ENCODE measurements around the gene CTXN2. TPM values are rescaled to one million over a fixed set of nuclear protein-coding genes. Genes with fewer than 3 reads are reported as not detected.

The CTXN2 gene
- 0.63 TPM for total RNA-seq

GRCh38 chr15:48191574-48192225, at the start of gene CTXN2:
Gene CTXN2 (plus strand): TSS chr15:48191665. CDS start chr15:48201301, 9,636 bp downstream.

GRCh38 chr15:48177766-48178647, 13.5 kb upstream of the CTXN2 start, which contains the start of gene MYEF2:
Gene MYEF2 (minus strand): TSS chr15:48178295. CDS start chr15:48178237, 58 bp downstream.

GRCh38 chr15:48205981-48206380, 14.5 kb downstream of the CTXN2 start, which contains the start of gene SLC12A1:
Gene SLC12A1 (plus strand): TSS chr15:48206302. CDS start chr15:48207720, 1,418 bp downstream.

Other genes starting within 250 kb of the CTXN2 start
- gene SLC24A5, start 70.7 kb upstream of the CTXN2 start, total RNA-seq, result not detected
- 179 TPM for gene MYEF2, start 13.4 kb upstream of the CTXN2 start, total RNA-seq
- gene SLC12A1, start 14.6 kb downstream of the CTXN2 start, total RNA-seq, result 2.2 TPM
- gene DUT, start 139.8 kb downstream of the CTXN2 start, total RNA-seq, result 41.3 TPM

Measured in parietal lobe (tissue), 1 donor.